ENCODE measurements around the gene GRK5.

GRK5 gene

DNA sequence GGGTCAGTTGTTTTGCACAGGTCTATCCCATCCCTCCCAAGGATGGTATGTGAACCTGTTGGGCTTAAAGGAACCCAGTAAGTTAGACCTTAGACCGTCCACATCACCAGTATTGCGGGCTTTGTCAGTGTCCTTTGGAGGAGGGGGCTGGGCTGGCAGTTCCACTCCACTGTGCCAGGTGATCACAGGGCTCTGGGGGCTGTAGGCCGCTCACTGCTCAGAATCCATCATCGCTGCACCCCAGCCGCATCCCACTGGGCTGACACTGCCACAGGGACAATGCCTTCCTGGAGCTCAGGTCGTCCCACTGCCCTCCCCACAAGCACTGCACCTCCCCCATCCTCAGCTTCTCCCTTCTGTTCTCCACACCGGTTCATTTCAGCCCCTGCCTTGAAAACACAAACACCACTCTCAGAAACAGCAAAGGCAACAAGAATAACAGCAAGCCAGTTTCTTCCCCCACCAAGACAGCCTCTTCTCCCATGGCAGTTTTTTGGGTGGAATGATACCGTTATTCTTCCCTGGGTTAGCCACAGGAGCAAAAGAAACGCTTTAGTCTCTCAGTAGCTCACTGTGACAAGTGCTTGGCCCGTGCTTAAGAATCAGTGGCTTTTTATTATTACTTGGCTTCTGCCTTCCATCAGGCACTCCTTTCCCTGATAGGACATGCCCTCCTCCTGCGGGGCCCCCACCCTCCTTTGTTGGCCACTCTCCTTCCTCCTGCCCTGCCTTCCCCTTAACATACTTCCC, 111.2 kb downstream of the GRK5 start:
- DNase-seq (ENCODE audit: low read depth): no peak

DNA sequence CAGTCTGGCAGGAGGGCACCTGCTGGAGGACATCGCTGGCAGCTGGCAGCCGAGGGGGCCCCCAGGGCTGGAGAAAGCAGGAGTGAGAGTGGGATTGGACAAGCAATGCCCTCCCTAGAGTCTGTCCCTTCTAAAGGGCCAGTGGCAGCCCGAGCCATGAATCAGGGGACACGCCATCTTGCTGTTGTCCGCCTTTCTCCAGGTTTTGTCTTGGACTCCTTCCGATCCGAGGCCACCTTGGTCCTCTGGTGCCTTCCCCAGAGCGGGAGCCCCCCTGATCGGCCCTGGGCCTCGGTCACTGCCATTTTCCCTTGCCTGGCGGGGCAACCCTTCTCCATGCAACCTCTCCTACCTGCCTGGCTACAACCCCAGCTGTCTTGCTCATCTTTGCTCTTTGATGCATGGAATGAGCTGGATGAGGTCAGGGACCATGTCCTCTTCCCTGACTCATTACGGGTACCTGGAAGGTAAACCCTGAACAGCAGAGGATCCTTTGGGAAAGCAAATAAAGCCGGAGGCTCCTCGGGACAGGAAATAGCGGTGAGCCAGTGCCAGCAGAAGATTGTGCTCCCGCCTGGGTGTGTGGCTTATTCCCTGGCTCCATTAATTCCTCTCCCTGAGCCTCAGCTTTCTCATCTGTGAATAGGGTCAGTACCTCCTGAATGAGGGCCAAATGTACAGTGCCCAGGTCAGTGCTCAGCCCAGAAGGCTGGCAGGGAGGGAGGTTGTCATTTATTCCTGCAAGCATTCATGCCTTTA, 112.0 kb downstream of the GRK5 start:
- no peak for DNase-seq (ENCODE audit: low read depth)

GRCh38 chr10:119319920-119320258, 112.5 kb downstream of the GRK5 start:
- no peak for DNase-seq (ENCODE audit: low read depth)

DNA sequence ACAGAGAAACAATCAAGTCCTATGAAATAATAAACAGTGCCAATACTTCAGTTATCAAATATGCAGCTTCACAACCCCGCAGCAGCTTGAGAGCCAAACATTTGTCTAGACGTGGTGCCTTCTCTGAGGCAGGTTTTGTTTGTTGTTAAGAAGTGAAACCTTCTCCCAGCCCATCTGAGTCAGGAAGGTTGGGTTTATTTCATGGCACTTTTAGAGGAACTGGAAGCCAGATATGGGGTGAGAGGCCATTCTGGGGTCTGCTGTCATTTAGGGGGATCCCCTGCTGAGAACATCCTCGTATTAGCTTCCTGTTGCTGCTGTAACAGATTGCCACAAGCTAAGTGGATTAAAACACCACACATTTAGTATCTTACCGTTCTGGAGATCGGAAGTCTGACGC, 113.6 kb downstream of the GRK5 start:
- DNase-seq (ENCODE audit: low read depth): no peak

DNA sequence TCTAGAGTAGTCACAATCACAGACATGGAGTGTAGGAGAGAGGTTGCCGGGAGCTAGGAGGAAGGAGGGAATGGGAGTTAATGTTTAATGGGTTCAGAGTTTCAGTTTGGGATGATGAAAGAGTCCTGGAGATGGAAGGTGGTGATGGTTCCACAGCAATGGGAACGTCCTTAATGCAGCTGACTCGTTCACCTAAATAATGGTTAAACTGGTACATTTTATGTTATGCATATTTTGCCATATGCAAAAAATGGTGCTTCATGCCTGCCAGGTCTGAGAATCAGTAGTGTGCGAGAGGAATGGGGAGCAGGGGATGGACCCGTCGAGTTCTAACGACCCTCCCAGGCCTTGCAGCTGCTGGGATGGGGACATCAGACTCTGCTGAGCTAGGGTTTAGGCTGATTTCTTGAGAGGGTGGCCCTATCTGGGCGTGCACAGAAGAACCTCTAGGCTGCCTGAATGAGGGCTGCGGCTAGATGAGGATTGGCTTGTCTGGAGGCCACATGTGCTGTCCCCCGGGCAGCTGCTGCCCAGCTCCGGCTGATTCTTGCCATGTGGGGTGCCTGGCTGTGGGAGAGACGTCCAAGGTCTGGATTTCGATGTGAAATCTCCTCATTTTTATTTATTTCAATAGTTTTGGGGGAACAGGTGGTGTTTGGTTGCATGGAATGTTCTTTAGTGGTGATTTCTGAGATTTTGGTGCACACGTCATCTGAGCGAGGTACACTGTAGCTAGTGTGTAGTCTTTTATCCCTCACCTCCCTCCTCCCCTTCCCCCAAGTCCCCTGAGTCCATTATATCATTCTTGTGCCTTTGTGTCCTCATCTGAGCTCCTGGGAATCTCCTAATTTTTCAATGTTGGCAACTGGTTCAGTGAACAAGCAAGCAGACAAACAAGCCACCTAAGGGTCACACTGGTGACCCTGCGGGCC, 116.0 kb downstream of the GRK5 start:
- DNase-seq (ENCODE audit: low read depth): no peak

DNA sequence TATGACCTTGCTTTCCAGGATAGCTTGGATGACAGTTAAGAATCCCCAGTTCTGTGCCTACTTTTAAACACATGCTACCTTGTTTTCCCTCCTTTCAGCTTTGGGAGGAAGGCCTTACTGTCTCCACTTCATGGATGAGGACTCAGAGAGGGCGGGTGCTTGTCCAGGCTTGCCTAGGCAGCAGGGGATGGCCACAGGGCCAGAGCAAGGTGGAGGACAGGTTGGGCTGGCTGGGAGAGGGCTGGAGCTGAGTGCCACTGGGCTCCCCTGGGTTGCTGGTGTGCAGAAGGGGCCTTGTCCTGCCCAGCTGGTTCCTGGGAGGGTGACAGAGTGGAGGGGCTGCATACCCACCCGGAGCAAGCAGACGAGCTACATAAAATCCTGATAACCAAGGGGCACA, 117.8 kb downstream of the GRK5 start:
- DNase-seq (ENCODE audit: low read depth): no peak

GRCh38 chr10:119326167-119326566, 118.8 kb downstream of the GRK5 start:
- DNase-seq (ENCODE audit: low read depth): no peak

DNA sequence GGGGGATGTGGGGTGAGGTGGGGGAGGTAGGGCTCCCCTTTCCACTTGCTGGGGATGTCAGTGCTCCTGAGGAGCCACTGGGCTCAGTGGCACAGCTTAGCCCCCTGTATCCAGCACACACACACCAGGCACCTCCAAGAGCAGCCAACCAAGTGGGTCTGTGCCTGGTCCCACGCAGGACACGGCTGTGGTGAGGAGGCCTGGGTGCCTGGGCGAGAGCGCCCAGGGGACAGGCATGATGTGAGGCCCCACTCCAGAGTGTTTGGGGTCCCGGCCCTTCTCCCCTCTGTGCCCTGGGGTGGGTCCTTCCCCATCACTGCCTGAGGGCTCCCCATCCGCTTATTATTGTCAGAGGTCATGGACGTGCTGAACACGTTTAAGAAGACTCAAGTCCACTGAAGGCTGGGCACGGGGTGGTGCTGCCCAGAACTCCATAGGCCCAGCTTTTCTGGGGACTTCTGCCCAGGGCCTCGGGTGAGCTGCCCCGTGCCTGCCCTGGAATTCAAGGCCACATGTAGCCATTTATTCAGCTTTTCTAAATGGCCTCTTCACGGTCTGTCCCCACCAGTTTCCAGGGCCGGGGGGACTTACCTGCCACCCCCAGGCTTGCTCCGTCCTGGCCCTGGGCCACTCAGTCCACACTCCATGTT, 119.8 kb downstream of the GRK5 start:
- no peak for DNase-seq (ENCODE audit: low read depth)

- no peak for DNase-seq (ENCODE audit: low read depth)
These were observed 120.9 kb downstream of the GRK5 start for GRCh38 chr10:119328223-119328622.

DNA sequence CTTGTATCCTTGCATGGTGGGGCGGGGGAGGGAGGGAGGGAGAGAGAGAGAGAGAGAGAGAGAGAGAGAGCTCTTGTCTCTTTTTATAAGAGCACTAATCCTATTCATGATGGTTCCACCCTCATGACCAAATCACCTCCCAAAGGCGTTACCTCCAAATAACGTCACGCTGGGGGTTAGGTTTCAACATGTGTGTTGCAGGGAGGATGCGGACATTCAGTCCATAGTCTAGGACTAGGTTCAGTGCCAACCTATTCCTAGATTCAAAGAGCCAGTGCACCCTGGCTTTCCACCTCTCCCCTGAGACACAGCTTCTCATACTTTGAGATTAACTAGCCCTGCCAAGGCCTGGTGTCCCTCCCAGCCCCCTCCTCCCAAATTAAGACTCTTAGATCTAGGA, 123.0 kb downstream of the GRK5 start:
- no peak for DNase-seq (ENCODE audit: low read depth)

GRCh38 chr10:119331061-119331460, 123.7 kb downstream of the GRK5 start:
- DNase-seq (ENCODE audit: low read depth): no peak

GRCh38 chr10:119333146-119333792, 125.9 kb downstream of the GRK5 start:
- DNase-seq (ENCODE audit: low read depth): peak; percentile 48

GRCh38 chr10:119335671-119336353, 128.4 kb downstream of the GRK5 start:
- DNase-seq (ENCODE audit: low read depth): no peak

DNA sequence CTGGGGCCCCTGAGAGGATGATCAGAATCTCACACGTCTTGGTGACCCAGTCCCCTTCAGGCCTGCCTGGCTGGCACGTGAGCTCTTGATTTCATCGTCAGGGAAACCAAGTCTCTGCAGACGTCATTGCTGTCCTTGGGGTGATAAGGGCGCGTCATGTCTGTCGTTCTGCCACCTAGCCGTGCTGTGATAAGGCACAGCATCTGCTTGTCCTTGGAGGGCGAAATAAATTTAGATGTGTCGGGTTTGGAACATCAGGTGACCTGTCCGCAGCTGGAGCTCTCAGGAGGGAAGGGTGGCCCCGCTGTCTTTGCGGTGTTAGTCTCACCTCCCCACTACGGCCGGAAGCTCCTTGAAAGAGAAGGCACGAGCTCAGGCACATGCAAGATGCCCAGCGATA, 129.2 kb downstream of the GRK5 start:
- DNase-seq (ENCODE audit: low read depth): no peak

GRCh38 chr10:119337223-119337622, 129.9 kb downstream of the GRK5 start:
- no peak for DNase-seq (ENCODE audit: low read depth)

DNA sequence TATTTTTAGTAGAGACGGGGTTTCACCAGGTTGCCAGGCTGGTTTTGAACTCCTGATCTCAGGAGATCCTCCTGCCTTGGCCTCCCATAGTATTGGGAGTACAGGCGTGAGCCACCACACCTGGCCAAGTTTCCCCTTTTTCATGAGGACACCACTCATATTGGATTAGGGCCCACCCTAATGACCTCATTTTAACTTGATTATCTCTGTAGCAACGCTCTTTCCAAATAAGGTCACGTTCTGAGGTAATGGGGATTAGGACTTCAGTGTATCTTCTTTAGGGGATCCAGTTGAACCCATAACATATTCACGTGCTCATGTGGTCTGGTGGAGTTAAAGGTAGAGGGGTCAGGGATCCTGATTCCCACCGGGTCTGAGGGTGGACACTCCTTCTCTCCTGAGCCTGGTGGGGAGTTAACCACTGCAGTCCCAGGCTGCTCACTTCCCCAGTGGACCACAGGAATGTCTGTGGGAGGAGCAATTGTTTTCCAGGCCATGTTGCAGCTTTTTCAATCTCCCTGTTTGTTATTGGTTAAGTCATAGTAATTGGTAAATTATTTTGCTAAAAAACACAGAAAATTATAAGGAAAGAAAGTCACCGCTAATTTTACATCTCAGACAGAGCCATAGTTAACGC, 130.5 kb downstream of the GRK5 start:
- DNase-seq (ENCODE audit: low read depth): no peak

DNA sequence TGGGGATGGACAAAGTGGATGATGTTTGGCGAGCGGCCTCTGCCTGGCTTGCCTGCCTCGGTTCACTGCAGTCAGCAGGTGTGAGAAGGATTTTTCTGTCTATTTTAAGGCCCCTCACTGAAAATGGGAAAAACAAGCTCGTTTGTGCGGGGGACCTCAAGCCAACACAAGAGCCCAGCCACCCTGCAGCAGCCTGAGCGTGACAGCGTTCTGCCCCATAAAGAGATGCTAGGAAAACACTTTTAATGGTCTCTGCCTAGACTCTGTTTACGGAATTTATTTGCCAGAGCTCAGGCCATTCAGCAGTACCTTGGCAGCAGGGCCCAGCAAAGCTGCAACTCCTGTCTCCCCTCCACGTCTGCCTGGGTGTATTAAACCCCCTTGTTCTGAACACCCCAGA, 131.7 kb downstream of the GRK5 start:
- DNase-seq (ENCODE audit: low read depth): no peak

DNA sequence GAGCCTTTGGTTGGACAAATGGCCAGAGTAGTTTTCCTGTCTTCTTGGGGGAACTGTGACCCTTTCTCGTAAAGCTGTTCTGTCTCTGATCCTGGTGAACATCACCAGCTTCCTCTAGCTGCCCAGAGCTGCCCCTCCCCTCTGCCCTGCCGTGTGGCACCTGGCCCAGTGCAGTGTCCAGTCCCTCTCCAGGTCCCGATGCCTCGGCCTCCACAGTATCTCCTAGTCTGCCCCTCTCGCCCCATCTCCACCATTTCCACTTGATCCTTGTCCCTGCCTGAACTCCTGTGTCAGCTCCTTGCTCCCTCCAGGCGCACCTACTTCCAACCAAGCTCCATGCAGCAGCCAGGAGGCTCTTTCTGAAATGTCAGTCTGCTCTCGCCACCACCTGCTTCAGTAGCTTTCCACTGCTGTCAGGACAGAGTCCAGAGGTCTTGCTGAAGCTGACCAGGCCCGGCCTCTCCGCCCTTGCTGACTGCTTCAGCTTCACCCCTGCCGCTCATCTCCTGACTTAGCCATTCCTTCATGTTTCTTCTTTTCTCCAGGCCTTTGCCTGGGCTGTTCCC, 133.6 kb downstream of the GRK5 start:
- no peak for DNase-seq (ENCODE audit: low read depth)

DNA sequence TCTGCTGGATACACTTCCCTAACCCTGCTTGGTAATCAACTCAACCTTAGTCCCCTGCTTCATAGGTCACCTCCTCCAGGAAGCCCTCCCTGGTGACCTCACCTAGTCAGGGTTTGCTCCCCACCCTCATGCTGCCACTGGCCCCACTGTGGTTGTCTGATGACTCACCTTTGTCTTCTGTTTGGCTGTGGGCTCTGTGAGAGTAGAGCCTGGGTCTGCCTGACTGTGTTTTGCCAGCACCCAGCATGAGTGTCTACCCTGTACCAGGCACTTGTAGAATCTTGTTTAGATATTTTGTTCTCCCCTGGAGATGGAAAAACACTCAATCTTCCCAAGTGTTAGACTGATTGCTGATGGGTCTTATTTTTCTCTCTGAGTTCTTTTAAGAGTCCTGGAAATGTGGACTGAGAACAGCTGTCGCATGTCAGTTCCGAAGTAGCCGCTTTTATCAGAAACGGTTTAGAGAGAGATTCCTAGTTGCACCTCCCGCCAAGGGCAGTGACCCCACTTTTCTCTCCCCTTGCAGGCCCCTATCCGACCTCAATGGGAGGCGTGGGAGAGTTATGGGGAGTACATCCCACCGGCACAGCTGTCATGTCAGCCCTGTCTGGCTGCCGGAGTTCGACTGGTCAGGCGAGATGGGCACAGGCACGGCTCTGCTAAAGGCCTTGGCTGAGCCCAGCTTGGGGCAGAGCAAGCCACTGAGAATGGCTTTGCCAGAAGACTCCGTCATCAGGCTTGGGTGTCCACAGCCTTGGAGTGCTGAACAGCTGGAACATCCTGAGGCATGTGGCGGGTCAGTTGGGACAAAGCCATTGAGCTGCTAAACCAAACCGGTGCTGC, 134.3 kb downstream of the GRK5 start:
- peak; percentile 45 for DNase-seq (ENCODE audit: low read depth)
